Vagina (tissue), 2 donors: ENCODE data around the gene FADS3.

Experiments
- POLR2A ChIP-seq, 2 donors: fragments of 450-650 bp; IDR thresholded peaks; one replicate each; pipeline ENCODE4 v1.6.1; 2017; ENCODE audit warnings: antibody characterized with exemption in 2 of 2, mild to moderate bottlenecking in 2 of 2, moderate library complexity in 2 of 2
- POLR2AphosphoS5 ChIP-seq, 2 donors: sonication (generic); formaldehyde crosslinking; IDR thresholded peaks; one replicate each; pipeline ENCODE4 v1.9.0; 2017; ENCODE audit warnings: antibody characterized with exemption in 2 of 2, mild to moderate bottlenecking in 2 of 2, low read depth in 1 of 2; ENCODE audit not compliant: insufficient read depth in 1 of 2
- TF ChIP-seq, protein P1 (sequence below), 3 experiments: fragments of 450-650 bp in 2 of 3; fragments of 200-600 bp in 1 of 3; sonication (generic) in 1 of 3; IDR thresholded peaks; one replicate each; pipeline ENCODE4 v1.5.1; 2017 to 2019; ENCODE audit warnings: antibody characterized with exemption in 3 of 3, mild to moderate bottlenecking in 2 of 3, moderate library complexity in 2 of 3

DNA sequence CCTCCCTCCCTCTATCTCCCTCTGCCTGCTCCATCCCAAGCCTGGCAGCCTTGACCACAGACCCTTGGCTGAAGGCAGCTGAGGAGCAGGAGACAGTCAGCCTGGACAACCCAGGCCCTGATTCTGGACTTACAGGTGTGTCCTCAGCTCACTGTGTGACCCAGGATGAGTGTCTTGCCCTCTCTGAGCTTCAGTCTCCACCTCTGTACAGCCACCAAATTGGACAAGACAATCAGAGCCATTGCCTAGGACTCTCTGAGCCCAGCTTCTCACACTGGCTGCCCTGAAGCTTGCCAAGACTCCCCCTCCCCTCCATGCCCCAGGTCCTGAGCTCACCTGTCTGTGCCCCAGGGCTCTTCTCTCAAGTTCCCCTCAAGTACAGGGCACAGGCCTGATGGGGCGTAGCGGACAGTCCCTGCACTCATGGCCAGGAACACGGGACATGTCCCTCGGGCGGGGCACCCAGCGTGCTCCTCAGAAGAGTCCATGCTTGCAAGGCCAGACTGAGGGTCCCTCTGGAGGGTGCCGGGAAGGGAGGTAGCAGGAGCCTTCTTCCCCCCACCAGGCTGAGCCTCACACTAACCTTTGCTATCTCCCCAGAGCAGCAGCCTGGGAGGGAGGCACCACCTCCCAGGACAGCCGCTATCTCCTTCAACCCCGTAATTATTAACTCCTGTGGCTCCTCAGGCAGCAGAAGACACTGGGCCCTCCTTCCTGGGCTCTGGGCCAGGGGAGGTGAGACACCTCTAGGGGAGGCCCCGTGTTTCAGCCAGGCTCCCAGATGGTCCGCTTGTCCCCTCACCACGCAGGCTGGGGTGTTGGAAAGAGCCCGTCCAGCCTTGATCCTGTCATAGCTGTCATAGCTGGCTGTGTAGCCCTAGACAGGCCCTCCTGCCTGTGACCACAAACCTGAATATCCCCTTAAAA, 28.6 kb upstream of the FADS3 start:
- TF ChIP-seq, protein P1, sequence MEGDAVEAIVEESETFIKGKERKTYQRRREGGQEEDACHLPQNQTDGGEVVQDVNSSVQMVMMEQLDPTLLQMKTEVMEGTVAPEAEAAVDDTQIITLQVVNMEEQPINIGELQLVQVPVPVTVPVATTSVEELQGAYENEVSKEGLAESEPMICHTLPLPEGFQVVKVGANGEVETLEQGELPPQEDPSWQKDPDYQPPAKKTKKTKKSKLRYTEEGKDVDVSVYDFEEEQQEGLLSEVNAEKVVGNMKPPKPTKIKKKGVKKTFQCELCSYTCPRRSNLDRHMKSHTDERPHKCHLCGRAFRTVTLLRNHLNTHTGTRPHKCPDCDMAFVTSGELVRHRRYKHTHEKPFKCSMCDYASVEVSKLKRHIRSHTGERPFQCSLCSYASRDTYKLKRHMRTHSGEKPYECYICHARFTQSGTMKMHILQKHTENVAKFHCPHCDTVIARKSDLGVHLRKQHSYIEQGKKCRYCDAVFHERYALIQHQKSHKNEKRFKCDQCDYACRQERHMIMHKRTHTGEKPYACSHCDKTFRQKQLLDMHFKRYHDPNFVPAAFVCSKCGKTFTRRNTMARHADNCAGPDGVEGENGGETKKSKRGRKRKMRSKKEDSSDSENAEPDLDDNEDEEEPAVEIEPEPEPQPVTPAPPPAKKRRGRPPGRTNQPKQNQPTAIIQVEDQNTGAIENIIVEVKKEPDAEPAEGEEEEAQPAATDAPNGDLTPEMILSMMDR (IDR thresholded peaks at IDR 0.05), result no peak
- TF ChIP-seq POLR2AphosphoS5 (IDR thresholded peaks at IDR 0.05; ENCODE audit: insufficient read depth in 1 of 2, low read depth in 1 of 2) (no peak), POLR2A (IDR thresholded peaks at IDR 0.05) (no peak)
